Mononuclear cell (primary cell): Measurements from ENCODE around the gene RNPEP. TPM values are rescaled to one million over a fixed set of nuclear protein-coding genes. Genes with fewer than 3 reads are reported as not detected.
"Not testable (repeated sequence)": the region's sequence is repeated elsewhere in the genome, so short reads cannot be mapped to it uniquely, and the experiment has no call there.

ENCODE experiments used
- H3K27me3 ChIP-seq: 2 replicates; pipeline ENCODE4 v1.6.0; 2011; ENCODE audit warnings: low read length, control low read depth; ENCODE audit not compliant: insufficient read depth
- H3K4me1 ChIP-seq: 2 replicates; pipeline ENCODE4 v1.5.1; 2011; ENCODE audit warnings: mild to moderate bottlenecking, low read length, control low read depth; ENCODE audit not compliant: insufficient read depth
- H3K4me3 ChIP-seq: 2 replicates; pipeline ENCODE4 v1.5.1; 2011; ENCODE audit warnings: mild to moderate bottlenecking, low read length, moderate library complexity
- H3K9me3 ChIP-seq: 2 replicates; pipeline ENCODE4 v1.5.1; 2011; ENCODE audit warnings: low read depth, mild to moderate bottlenecking, control low read depth, low read length
- total RNA-seq: library from RNA; depleted of rRNA; stranded (reverse); fragments of >200 nt; gene quantifications from one replicate; pipeline ENCODE4 v1.2.3, GENCODE V29; 2012

RNPEP gene
- total RNA-seq, 1 donor, result 41.3 TPM

GRCh38 chr1:202012544-202013478 lies 30.4 kb downstream of the RNPEP start:
- no peak overlapping the region for H3K4me3 ChIP-seq
- H3K4me1 ChIP-seq, result no peaks in the 10 kb centered on the region
- no peaks in the 10 kb centered on the region for H3K27me3 ChIP-seq
- no peaks in the 10 kb centered on the region for H3K9me3 ChIP-seq

- no peaks in the 10 kb centered on the region for H3K27me3 ChIP-seq
- no peak overlapping the region for H3K4me3 ChIP-seq
- no peaks in the 10 kb centered on the region for H3K9me3 ChIP-seq
- no peaks in the 10 kb centered on the region for H3K4me1 ChIP-seq
Measured at GRCh38 chr1:202013603-202014002, 31.2 kb downstream of the RNPEP start.

GRCh38 chr1:202014060-202014459 lies 31.6 kb downstream of the RNPEP start:
- no peaks in the 10 kb centered on the region for H3K27me3 ChIP-seq
- no peak overlapping the region for H3K4me3 ChIP-seq
- H3K9me3 ChIP-seq, result no peaks in the 10 kb centered on the region
- H3K4me1 ChIP-seq, result no peaks in the 10 kb centered on the region

GRCh38 chr1:202014915-202015661 lies 32.6 kb downstream of the RNPEP start:
- H3K9me3 ChIP-seq, result no peaks in the 10 kb centered on the region
- no peak overlapping the region for H3K4me3 ChIP-seq
- no peaks in the 10 kb centered on the region for H3K4me1 ChIP-seq
- no peaks in the 10 kb centered on the region for H3K27me3 ChIP-seq

- H3K4me1 ChIP-seq, result no peaks in the 10 kb centered on the region
- H3K9me3 ChIP-seq, result no peaks in the 10 kb centered on the region
- H3K4me3 ChIP-seq, result no peak overlapping the region
- no peaks in the 10 kb centered on the region for H3K27me3 ChIP-seq
Measured at GRCh38 chr1:202015662-202015937, 33.2 kb downstream of the RNPEP start.

- Histone ChIP-seq H3K4me1 (no peaks in the 10 kb centered on the region), H3K4me3 (no peak overlapping the region), H3K27me3 (no peaks in the 10 kb centered on the region), H3K9me3 (no peaks in the 10 kb centered on the region)
Measured at GRCh38 chr1:202016022-202016810, 33.8 kb downstream of the RNPEP start.

GRCh38 chr1:202016811-202017748 lies 34.6 kb downstream of the RNPEP start:
- Histone ChIP-seq H3K4me1 (no peaks in the 10 kb centered on the region), H3K4me3 (no peak overlapping the region), H3K27me3 (no peaks in the 10 kb centered on the region), H3K9me3 (no peaks in the 10 kb centered on the region)

GRCh38 chr1:202017749-202018467 lies 35.5 kb downstream of the RNPEP start:
- Histone ChIP-seq H3K4me1 (no peaks in the 10 kb centered on the region), H3K4me3 (no peak overlapping the region), H3K9me3 (no peaks in the 10 kb centered on the region), H3K27me3 (no peaks in the 10 kb centered on the region)

GRCh38 chr1:202018468-202019234 lies 36.2 kb downstream of the RNPEP start:
- no peaks in the 10 kb centered on the region for H3K4me1 ChIP-seq
- no peaks in the 10 kb centered on the region for H3K9me3 ChIP-seq
- no peaks in the 10 kb centered on the region for H3K27me3 ChIP-seq
- H3K4me3 ChIP-seq, result no peak overlapping the region

GRCh38 chr1:202019235-202019558 lies 36.7 kb downstream of the RNPEP start:
- H3K9me3 ChIP-seq, H3K4me1 ChIP-seq: not testable (repeated sequence)

GRCh38 chr1:202023001-202023433 lies 40.6 kb downstream of the RNPEP start:
- Histone ChIP-seq H3K4me1 (no peaks in the 10 kb centered on the region), H3K4me3 (no peak overlapping the region), H3K9me3 (no peaks in the 10 kb centered on the region), H3K27me3 (no peaks in the 10 kb centered on the region)

More at GRCh38 chr1:202019235-202019558, 36.7 kb downstream of the RNPEP start:
- H3K4me3 ChIP-seq, H3K27me3 ChIP-seq: not testable (repeated sequence)

GRCh38 chr1:202029171-202029665 lies 46.8 kb downstream of the RNPEP start:
- Histone ChIP-seq H3K9me3 (no peaks in the 10 kb centered on the region), H3K4me1 (no peaks in the 10 kb centered on the region), H3K4me3 (no peak overlapping the region), H3K27me3 (no peaks in the 10 kb centered on the region)

GRCh38 chr1:202029727-202030126 lies 47.3 kb downstream of the RNPEP start:
- Histone ChIP-seq H3K4me3 (no peak overlapping the region), H3K9me3 (no peaks in the 10 kb centered on the region), H3K27me3 (no peaks in the 10 kb centered on the region), H3K4me1 (no peaks in the 10 kb centered on the region)
